GM18505 (cell line): ENCODE data around the gene LRRIQ3.

Source experiments
- ATAC-seq: cut with Tn5 transposase; IDR thresholded peaks from one replicate; pipeline ENCODE4 v1.9.1; 2021; ENCODE audit not compliant: unreplicated experiment
- POLR2A ChIP-seq: IDR thresholded peaks from 4 replicates; pipeline ENCODE4 v1.6.1; 2011; ENCODE audit warnings: borderline replicate concordance; ENCODE audit not compliant: insufficient read depth, insufficient read length; ENCODE audit errors: extremely low read depth

LRRIQ3 gene

DNA sequence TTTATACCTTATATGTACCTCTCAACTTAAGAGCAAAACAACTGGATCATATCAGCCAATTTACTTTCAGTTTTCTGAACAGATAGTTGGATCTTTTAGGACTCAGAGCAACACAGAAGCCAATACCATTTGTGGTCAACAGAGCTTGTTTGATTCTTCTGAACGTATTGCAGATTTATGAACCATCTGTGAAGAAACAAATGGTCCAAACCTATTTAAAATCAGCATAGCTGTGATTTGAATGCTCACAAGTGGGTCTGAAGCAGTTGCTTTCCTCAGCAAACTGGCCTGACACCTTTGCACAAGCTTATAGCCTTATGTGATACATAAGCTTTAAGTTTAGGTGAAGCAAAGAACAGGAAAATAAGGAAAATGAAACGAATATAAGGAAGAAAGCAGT, 147.6 kb downstream of the LRRIQ3 start:
- no peak for TF ChIP-seq POLR2A
- ATAC-seq, result no peak

- no peak for TF ChIP-seq POLR2A
- no peak for ATAC-seq
Measured at GRCh38 chr1:74038042-74038441, 159.9 kb downstream of the LRRIQ3 start.

GRCh38 chr1:74012583-74012982, 185.4 kb downstream of the LRRIQ3 start:
- ATAC-seq, result no peak
- TF ChIP-seq POLR2A, result no peak

GRCh38 chr1:74011736-74012135, 186.2 kb downstream of the LRRIQ3 start:
- TF ChIP-seq POLR2A, result no peak
- ATAC-seq, result no peak

- TF ChIP-seq POLR2A, result no peak
- no peak for ATAC-seq
Measured at GRCh38 chr1:74010206-74010605, 187.8 kb downstream of the LRRIQ3 start.

DNA sequence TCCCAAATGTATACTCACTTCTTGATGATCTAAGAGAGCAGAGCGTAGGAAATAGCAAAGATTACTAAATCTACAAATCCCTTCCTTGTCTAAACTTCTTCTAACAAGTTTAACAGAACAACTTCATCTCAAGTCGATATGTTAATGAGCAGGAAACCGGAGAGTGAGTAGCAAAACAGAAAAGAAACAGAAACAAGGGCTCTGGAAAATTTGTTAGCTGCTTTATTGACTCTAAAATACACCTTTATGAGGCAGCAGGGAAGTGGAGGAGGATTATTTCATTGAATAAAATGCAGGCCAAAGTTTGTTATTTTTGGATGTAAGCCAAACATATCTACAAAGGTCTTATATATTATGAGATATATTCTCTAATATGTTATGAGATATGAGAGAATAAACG, 192.4 kb downstream of the LRRIQ3 start:
- no peak for TF ChIP-seq POLR2A
- no peak for ATAC-seq

- ATAC-seq, result no peak
- no peak for TF ChIP-seq POLR2A
Measured at GRCh38 chr1:74003806-74004205, 194.2 kb downstream of the LRRIQ3 start.

GRCh38 chr1:73998348-73998959, 199.5 kb downstream of the LRRIQ3 start:
- peak; percentile 60 for ATAC-seq
- no peak for TF ChIP-seq POLR2A

GRCh38 chr1:73980324-73981040, 217.5 kb downstream of the LRRIQ3 start:
- no peak for ATAC-seq
- no peak for TF ChIP-seq POLR2A

DNA sequence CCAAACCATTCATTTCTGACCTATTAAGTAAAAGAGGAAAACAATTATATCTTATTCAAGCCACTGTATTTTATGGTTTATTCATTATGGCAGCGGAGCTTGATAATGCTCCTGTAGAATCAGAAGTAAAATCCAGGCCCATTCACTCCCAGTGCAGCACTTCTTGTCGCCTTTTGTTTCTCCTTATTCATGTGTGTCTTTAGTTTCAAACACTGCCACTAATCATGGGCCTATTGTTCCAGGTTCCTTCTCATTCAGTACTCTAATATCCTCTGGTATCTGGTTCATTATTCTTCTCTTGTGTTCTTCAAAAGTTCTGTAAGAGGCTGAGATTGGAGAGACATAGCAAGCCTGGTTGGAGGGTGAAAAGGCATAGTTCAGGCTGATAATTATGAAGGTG, 218.3 kb downstream of the LRRIQ3 start:
- TF ChIP-seq POLR2A, result no peak
- ATAC-seq, result no peak

DNA sequence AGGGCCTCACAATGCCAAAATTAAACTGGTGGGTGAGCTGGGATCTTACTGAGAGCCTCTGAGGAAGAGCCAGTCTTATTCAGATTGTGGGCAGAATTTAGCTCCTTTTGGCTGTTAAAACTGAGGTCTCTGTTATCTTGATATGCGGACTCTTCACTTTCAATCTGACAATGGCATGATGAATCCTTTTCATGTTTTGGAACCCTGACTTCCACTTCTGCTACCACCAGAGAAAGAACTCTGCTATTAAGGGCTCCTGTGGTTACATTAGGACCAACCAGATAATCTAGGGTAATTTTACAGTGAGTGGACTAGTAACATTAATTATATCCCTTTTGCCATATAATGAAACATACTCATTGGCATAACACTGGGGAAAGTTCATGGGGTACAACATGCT, 219.0 kb downstream of the LRRIQ3 start:
- no peak for ATAC-seq
- no peak for TF ChIP-seq POLR2A
